Neural cell (in vitro differentiated cells): ENCODE results near the gene DNASE2. TPM values are rescaled to one million over a fixed set of nuclear protein-coding genes. Genes with fewer than 3 reads are reported as not detected.

ENCODE experiments used
- H2AFZ ChIP-seq: fragments of 200-600, 300-800 bp; sonication (generic), shearing (Covaris generic); 2 replicates; pipeline ENCODE4 v1.6.0; 2014; ENCODE audit warnings: low read depth, mild to moderate bottlenecking, antibody characterized with exemption, low read length, moderate library complexity
- H3F3A ChIP-seq: fragments of 200-600 bp; shearing (Covaris generic); 2 replicates; pipeline ENCODE4 v1.6.1; 2016; ENCODE audit warnings: mild to moderate bottlenecking, moderate library complexity, mixed read lengths, antibody characterized with exemption, low read length; ENCODE audit not compliant: insufficient read depth, poor library complexity, severe bottlenecking
- H3K27ac ChIP-seq: fragments of 200-600, 300-800 bp; sonication (generic), shearing (Covaris generic); 2 replicates; pipeline ENCODE4 v1.5.1; 2014; ENCODE audit warnings: mild to moderate bottlenecking, low read length, moderate library complexity
- H3K27me3 ChIP-seq: fragments of 300-800, 200-600 bp; sonication (generic), shearing (Covaris generic); 2 replicates; pipeline ENCODE4 v1.6.0; 2014; ENCODE audit warnings: mild to moderate bottlenecking, low read depth, low read length, moderate library complexity; ENCODE audit not compliant: insufficient read depth
- H3K36me3 ChIP-seq: fragments of 300-800, 200-600 bp; sonication (generic), shearing (Covaris generic); 2 replicates; pipeline ENCODE4 v1.5.1; 2014; ENCODE audit warnings: mild to moderate bottlenecking, antibody characterized with exemption, low read length, moderate library complexity; ENCODE audit not compliant: insufficient read depth
- H3K4me2 ChIP-seq: fragments of 300-800, 200-600 bp; sonication (generic), shearing (Covaris generic); 2 replicates; pipeline ENCODE4 v1.6.0; 2014; ENCODE audit warnings: mild to moderate bottlenecking, low read length
- H3K4me3 ChIP-seq: fragments of 300-800, 200-600 bp; sonication (generic), shearing (Covaris generic); 2 replicates; pipeline ENCODE4 v1.5.1; 2014; ENCODE audit warnings: mild to moderate bottlenecking, low read length, moderate library complexity
- H3K79me2 ChIP-seq: fragments of 200-600 bp; shearing (Covaris generic); replicated peaks from 2 replicates; pipeline ENCODE4 v1.6.0; 2014; ENCODE audit warnings: mild to moderate bottlenecking, low read length, moderate library complexity; ENCODE audit not compliant: insufficient read depth
- H3K9ac ChIP-seq: fragments of 300-800, 200-600 bp; sonication (generic), shearing (Covaris generic); 2 replicates; pipeline ENCODE4 v1.6.1; 2016; ENCODE audit warnings: mild to moderate bottlenecking, low read length, mixed read lengths
- H3K9me2 ChIP-seq: fragments of 200-600 bp; shearing (Covaris generic); 2 replicates; pipeline ENCODE4 v1.6.1; 2016; ENCODE audit warnings: mild to moderate bottlenecking, low read length, mixed read lengths; ENCODE audit not compliant: insufficient read depth
- H3K9me3 ChIP-seq: fragments of 200-600, 300-800 bp; sonication (generic), shearing (Covaris generic); 2 replicates; pipeline ENCODE4 v1.6.1; 2016; ENCODE audit warnings: mild to moderate bottlenecking, mixed run types, low read length, moderate library complexity, mixed read lengths
- H4K20me1 ChIP-seq: fragments of 200-600 bp; shearing (Covaris generic); 2 replicates; pipeline ENCODE4 v1.6.1; 2016; ENCODE audit warnings: mild to moderate bottlenecking, mixed run types; ENCODE audit not compliant: insufficient read depth
- CTCF ChIP-seq: fragments of 450-650 bp; IDR thresholded peaks from 2 replicates; pipeline ENCODE4 v1.5.1; 2014; ENCODE audit warnings: antibody characterized with exemption, mild to moderate bottlenecking, moderate library complexity; ENCODE audit not compliant: poor library complexity, severe bottlenecking
- EP300 ChIP-seq: fragments of 450-650 bp; conservative IDR thresholded peaks from 2 replicates; pipeline ENCODE4 v1.6.1; 2014; ENCODE audit warnings: antibody characterized with exemption, mild to moderate bottlenecking, moderate library complexity; ENCODE audit not compliant: poor library complexity, severe bottlenecking
- EZH2 ChIP-seq: fragments of 200-600, 300-800 bp; shearing (Covaris generic), sonication (generic); IDR thresholded peaks from 2 replicates; pipeline ENCODE4 v1.6.1; 2014; ENCODE audit warnings: antibody characterized with exemption, low read length, borderline replicate concordance, mild to moderate bottlenecking; ENCODE audit not compliant: insufficient read depth, poor library complexity, severe bottlenecking
- MXI1 ChIP-seq: fragments of 450-650 bp; conservative IDR thresholded peaks from 2 replicates; pipeline ENCODE4 v1.6.1; 2014; ENCODE audit warnings: antibody characterized with exemption, mild to moderate bottlenecking; ENCODE audit not compliant: poor library complexity, severe bottlenecking
- POLR2AphosphoS5 ChIP-seq: IDR thresholded peaks from 2 replicates; pipeline ENCODE4 v1.6.1; 2012
- RAD21 ChIP-seq: fragments of 450-650 bp; conservative IDR thresholded peaks from 2 replicates; pipeline ENCODE4 v1.6.1; 2014; ENCODE audit warnings: antibody characterized with exemption, mild to moderate bottlenecking, moderate library complexity
- REST ChIP-seq: IDR thresholded peaks from 2 replicates; pipeline ENCODE4 v1.6.1; 2012; ENCODE audit warnings: borderline replicate concordance
- SMC3 ChIP-seq: fragments of 450-650 bp; conservative IDR thresholded peaks from 2 replicates; pipeline ENCODE4 v1.6.1; 2014; ENCODE audit warnings: antibody characterized with exemption, mild to moderate bottlenecking, moderate library complexity; ENCODE audit not compliant: poor library complexity
- TAF1 ChIP-seq: IDR thresholded peaks from 2 replicates; pipeline ENCODE4 v1.6.1; 2012; ENCODE audit warnings: low read depth
- polyA plus RNA-seq: library from polyadenylated mRNA; depleted of rRNA; stranded (reverse); fragments of >200 nt; gene quantifications from 2 replicates; pipeline ENCODE4 v1.2.3, GENCODE V29; 2014

The DNASE2 gene
- polyA plus RNA-seq, 1 donor from 2014 or later: 0.59 TPM

- no peak overlapping the region for H3K27ac ChIP-seq
- H3K4me2 ChIP-seq: no peak overlapping the region
- no peak overlapping the region for H3K9ac ChIP-seq
Observed at GRCh38 chr19:12865746-12866415, 15.4 kb downstream of the DNASE2 start.

More at GRCh38 chr19:12865746-12866415, 15.4 kb downstream of the DNASE2 start:
- H3K4me3 ChIP-seq: no peak overlapping the region
- H3K36me3 ChIP-seq: peaks cover 4% of the 10 kb centered on the region
- no peaks in the 10 kb centered on the region for H4K20me1 ChIP-seq
- TF ChIP-seq RAD21 (no peak), EP300 (no peak), EZH2 (no peak), POLR2AphosphoS5 (no peak), SMC3 (no peak), MXI1 (no peak), REST (no peak), CTCF (no peak), TAF1 (no peak)
- H3F3A ChIP-seq: no peaks in the 10 kb centered on the region
- H3K27me3 ChIP-seq: no peaks in the 10 kb centered on the region
- no peaks in the 10 kb centered on the region for H3K9me2 ChIP-seq
- no peak overlapping the region for H2AFZ ChIP-seq
- no peaks in the 10 kb centered on the region for H3K79me2 ChIP-seq
- no peaks in the 10 kb centered on the region for H3K9me3 ChIP-seq
